Medulla oblongata (tissue), 1 donor: ENCODE results near the gene SORCS3.

Experiments
- DNase-seq: peaks from one replicate; pipeline ENCODE4 v3.0.0-alpha.2; 2015; ENCODE audit errors: extremely low spot score

The SORCS3 gene

GRCh38 chr10:104641187-104641936 lies at the start of gene SORCS3:
TSS of gene SORCS3 (plus strand) at chr10:104641290.
- no peak for DNase-seq

- no peak for DNase-seq
These were observed 49.6 kb upstream of the SORCS3 start for GRCh38 chr10:104591441-104591840.

GRCh38 chr10:104601166-104601565 lies 39.9 kb upstream of the SORCS3 start:
- DNase-seq = no peak

GRCh38 chr10:104608091-104608828 lies 32.8 kb upstream of the SORCS3 start:
- no peak for DNase-seq

GRCh38 chr10:104612571-104613205 lies 28.4 kb upstream of the SORCS3 start:
- DNase-seq = no peak

GRCh38 chr10:104613406-104613805 lies 27.7 kb upstream of the SORCS3 start:
- DNase-seq = no peak

GRCh38 chr10:104614245-104614831 lies 26.8 kb upstream of the SORCS3 start:
- DNase-seq = no peak

GRCh38 chr10:104615136-104615535 lies 26.0 kb upstream of the SORCS3 start:
- no peak for DNase-seq

- DNase-seq = no peak
These were observed 23.3 kb upstream of the SORCS3 start for GRCh38 chr10:104617831-104618230.

- no peak for DNase-seq
These were observed 18.9 kb upstream of the SORCS3 start for GRCh38 chr10:104622175-104622574.

GRCh38 chr10:104622598-104623209 lies 18.4 kb upstream of the SORCS3 start:
- no peak for DNase-seq

GRCh38 chr10:104630731-104631130 lies 10.4 kb upstream of the SORCS3 start:
- no peak for DNase-seq

- DNase-seq = no peak
These were observed 9.1 kb upstream of the SORCS3 start for GRCh38 chr10:104631946-104632345.

GRCh38 chr10:104638861-104639589 lies 2.1 kb upstream of the SORCS3 start:
- DNase-seq = no peak

- DNase-seq = no peak
These were observed 1.3 kb upstream of the SORCS3 start for GRCh38 chr10:104639590-104640338.

- DNase-seq = no peak
These were observed 527 bp upstream of the SORCS3 start for GRCh38 chr10:104640339-104641186.

GRCh38 chr10:104641937-104642657 lies 1.0 kb downstream of the SORCS3 start:
- DNase-seq = no peak

- DNase-seq = peak; percentile 78
These were observed 1.7 kb downstream of the SORCS3 start for GRCh38 chr10:104642658-104643302.
